Fibroblast of peridontal ligament (primary cell): ENCODE measurements around the gene CLDN3.
A peak's percentile ranks its signal among the peaks of the same experiment; 100 is the strongest.
"Not testable (repeated sequence)": the region's sequence is repeated elsewhere in the genome, so short reads cannot be mapped to it uniquely, and the experiment has no call there.

ENCODE experiments used
- DNase-seq: peaks from one replicate; pipeline ENCODE4 v3.0.0-alpha.2; 2010; ENCODE audit errors: extremely low read depth

The CLDN3 gene

GRCh38 chr7:73770002-73770859 is at the start of gene CLDN3:
Gene CLDN3, minus strand, starts transcription at chr7:73770270. Its CDS starts 221 bp downstream, at chr7:73770049.
- no peak for DNase-seq

GRCh38 chr7:73817121-73817520 is 47.1 kb upstream of the CLDN3 start:
- no peak for DNase-seq

- DNase-seq: no peak
Measured at GRCh38 chr7:73815436-73815835, 45.4 kb upstream of the CLDN3 start.

GRCh38 chr7:73812996-73813395 is 42.9 kb upstream of the CLDN3 start:
- no peak for DNase-seq

GRCh38 chr7:73811760-73812168 is 41.7 kb upstream of the CLDN3 start:
- peak; percentile 34 for DNase-seq

GRCh38 chr7:73810998-73811360 is 40.9 kb upstream of the CLDN3 start:
- DNase-seq: no peak

GRCh38 chr7:73809467-73809951 is 39.4 kb upstream of the CLDN3 start:
- no peak for DNase-seq

- DNase-seq: no peak
Measured at GRCh38 chr7:73802459-73802858, 32.4 kb upstream of the CLDN3 start.

- DNase-seq: no peak
Measured at GRCh38 chr7:73801577-73801976, 31.5 kb upstream of the CLDN3 start.

- no peak for DNase-seq
Measured at GRCh38 chr7:73799282-73800141, 29.4 kb upstream of the CLDN3 start.

- not testable (repeated sequence) for DNase-seq
Measured at GRCh38 chr7:73797176-73797575, 27.1 kb upstream of the CLDN3 start.

- DNase-seq: not testable (repeated sequence)
Measured at GRCh38 chr7:73796656-73797055, 26.6 kb upstream of the CLDN3 start.

- not testable (repeated sequence) for DNase-seq
Measured at GRCh38 chr7:73795188-73795587, 25.1 kb upstream of the CLDN3 start.

GRCh38 chr7:73791170-73791690 is 21.2 kb upstream of the CLDN3 start:
- not testable (repeated sequence) for DNase-seq

- no peak for DNase-seq
Measured at GRCh38 chr7:73789051-73789450, 19.0 kb upstream of the CLDN3 start.

GRCh38 chr7:73787786-73788048 is 17.6 kb upstream of the CLDN3 start:
- DNase-seq: not testable (repeated sequence)

- DNase-seq: no peak
Measured at GRCh38 chr7:73786588-73786987, 16.5 kb upstream of the CLDN3 start.

- peak; percentile 8 for DNase-seq
Measured at GRCh38 chr7:73779517-73779916, 9.4 kb upstream of the CLDN3 start.

- DNase-seq: no peak
Measured at GRCh38 chr7:73778801-73779389, 8.8 kb upstream of the CLDN3 start.

GRCh38 chr7:73774923-73775322 is 4.9 kb upstream of the CLDN3 start:
- peak; percentile 30 for DNase-seq

GRCh38 chr7:73773700-73774517 is 3.8 kb upstream of the CLDN3 start:
- no peak for DNase-seq
